Transverse colon (tissue), 4 donors: ENCODE results near the gene CDK13.
"Not testable (repeated sequence)": the region's sequence is repeated elsewhere in the genome, so short reads cannot be mapped to it uniquely, and the experiment has no call there.

Source experiments
- CTCF ChIP-seq, 5 experiments: fragments of 200-600 bp in 3 of 5; fragments of 450-650 bp in 2 of 5; sonication (generic) in 3 of 5; IDR thresholded peaks; 1 replicate in 2 of 5; 2 replicates in 3 of 5; pipeline ENCODE4 v1.5.1; 2016 to 2017; ENCODE audit warnings: antibody characterized with exemption in 5 of 5, inconsistent platforms in 3 of 5, mild to moderate bottlenecking in 2 of 5, moderate library complexity in 1 of 5
- EP300 ChIP-seq: sonication (generic); formaldehyde crosslinking; IDR thresholded peaks from one replicate; pipeline ENCODE4 v1.6.1; 2017; ENCODE audit warnings: antibody characterized with exemption, low read depth
- POLR2A ChIP-seq: fragments of 450-650 bp; IDR thresholded peaks from one replicate; pipeline ENCODE4 v1.6.1; 2016; ENCODE audit warnings: antibody characterized with exemption, mild to moderate bottlenecking, moderate library complexity
- POLR2AphosphoS5 ChIP-seq, 3 donors: sonication (generic); formaldehyde crosslinking; IDR thresholded peaks; one replicate each; pipeline ENCODE4 v1.6.1; 2016; ENCODE audit warnings: antibody characterized with exemption in 3 of 3

- not testable (repeated sequence) for TF ChIP-seq POLR2AphosphoS5 (IDR thresholded peaks at IDR 0.05); CTCF (IDR thresholded peaks at IDR 0.05); EP300; POLR2A
Observed at GRCh38 chr7:40141916-40142315, 191.9 kb downstream of the CDK13 start.
